ENCODE data around the gene ANKRD37.
A peak's percentile ranks its signal among the peaks of the same experiment; 100 is the strongest.

DNA sequence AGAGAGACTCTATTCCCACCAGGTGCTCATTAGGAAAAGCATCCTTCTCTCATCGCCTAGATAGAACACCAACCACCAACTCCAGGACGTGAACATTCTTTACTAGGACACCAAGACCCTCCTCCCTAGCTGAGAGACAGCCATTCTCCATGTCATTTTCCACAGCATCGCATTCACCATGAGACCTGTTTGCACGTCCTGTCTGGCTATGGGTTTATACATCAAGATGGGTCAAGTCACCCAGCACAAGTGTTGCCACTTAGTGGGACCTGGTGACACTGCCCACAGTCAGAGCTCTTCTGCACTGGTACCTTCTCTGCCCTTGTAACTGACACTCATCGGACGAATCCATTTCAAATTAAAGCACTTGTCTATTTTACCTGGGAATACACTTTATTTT, 18.4 kb upstream of the ANKRD37 start:
- TF ChIP-seq POLR2A (IDR thresholded peaks at IDR 0.05; ENCODE audit: low read depth, low read length) = no peak
- TF ChIP-seq POLR2AphosphoS5 (IDR thresholded peaks at IDR 0.05; ENCODE audit: low read depth, low read length) = peak; percentile 60; the same call in 1 of the 2 replicates
- no peak for TF ChIP-seq TAF1 (IDR thresholded peaks at IDR 0.05; ENCODE audit: low read depth, low read length)
